H1 (cell line): ENCODE data around the gene XPOT. TPM values are rescaled to one million over a fixed set of nuclear protein-coding genes. Genes with fewer than 3 reads are reported as not detected.

Experiments used
- GABPA ChIP-seq: IDR thresholded peaks from 2 replicates; pipeline ENCODE4 v1.6.1; 2011; ENCODE audit warnings: mild to moderate bottlenecking, low read length, moderate library complexity, borderline replicate concordance; ENCODE audit not compliant: insufficient read depth
- PHF8 ChIP-seq: fragments of 200-600 bp; sonication (generic); conservative IDR thresholded peaks from 2 replicates; pipeline ENCODE4 v1.7.1; 2012; ENCODE audit warnings: low read depth, mild to moderate bottlenecking, inconsistent platforms, low read length, moderate library complexity
- SAP30 ChIP-seq: fragments of 300-600 bp; sonication (generic); IDR thresholded peaks from 2 replicates; pipeline ENCODE4 v1.7.1; 2012; ENCODE audit warnings: low read length, moderate library complexity, mild to moderate bottlenecking, inconsistent platforms; ENCODE audit not compliant: insufficient read depth, insufficient replicate concordance
- polyA plus RNA-seq, 7 experiments: library from polyadenylated mRNA; depleted of rRNA in 3 of 7; stranded (reverse) in 5 of 7; unstranded in 2 of 7; fragments of >200 nt in 5 of 7; fragments of 200-250 nt in 2 of 7; gene quantifications; 1 replicate in 5 of 7; 2 replicates in 1 of 7; 4 replicates in 1 of 7; pipeline versions ENCODE4 v1.2.1 to v1.2.3, GENCODE V29; 2011 to 2013; ENCODE audit warnings: missing spikeins in 2 of 7, mixed read lengths in 2 of 7
- total RNA-seq: library from RNA; stranded (reverse); fragmentation: NEBNext Ultra II Directional; extraction: Animal tissue kit (Norgen Biotek cat#: 25700); gene quantifications from 2 replicates; pipeline ENCODE4 v1.2.1, GENCODE V29; 2021

Gene XPOT
- total and polyA plus RNA-seq, 2 of the 8 experiments (the other 6 are each of a cell fraction or from before 2014, with no cell fraction given), result 38.8 to 176 TPM

- no peak for TF ChIP-seq SAP30
- TF ChIP-seq GABPA, result no peak
- no peak for TF ChIP-seq PHF8
- TF ChIP-seq, all 59 proteins: peak for 0
Observed at GRCh38 chr12:64457032-64457431, 52.8 kb downstream of the XPOT start (continued).
